Right lobe of liver (tissue), 6 donors: ENCODE measurements around the gene GLYR1. TPM values are rescaled to one million over a fixed set of nuclear protein-coding genes. Genes with fewer than 3 reads are reported as not detected.

Source experiments
- ATAC-seq, 4 donors: fragments of 200-7000 bp; cut with Tn5 transposase; one replicate each; pipeline ENCODE4 v1.9.1; 2020; ENCODE audit warnings: mild to moderate bottlenecking in 4 of 4, moderate library complexity in 4 of 4
- DNase-seq, 3 donors: peaks; one replicate each; pipeline ENCODE4 v3.0.0-alpha.2; 2020
- H3K27ac ChIP-seq, 3 donors: fragments of 200-600 bp; one replicate each; pipeline ENCODE4 v1.8.0; 2022
- H3K27me3 ChIP-seq, 2 donors: fragments of 200-600 bp; one replicate each; pipeline ENCODE4 v1.8.0; 2022
- H3K36me3 ChIP-seq, 4 donors: fragments of 200-600 bp; sonication (generic) in 1 of 4; one replicate each; pipeline versions ENCODE4 v1.5.1 to v1.8.0; 2017 to 2022; ENCODE audit warnings: control low read depth in 1 of 4
- H3K4me1 ChIP-seq, 4 donors: fragments of 200-600 bp; sonication (generic) in 1 of 4; one replicate each; pipeline versions ENCODE4 v1.5.1 to v1.8.0; 2017 to 2022; ENCODE audit warnings: control low read depth in 1 of 4
- H3K4me3 ChIP-seq, 3 donors: fragments of 200-600 bp; one replicate each; pipeline ENCODE4 v1.8.0; 2022
- H3K9me3 ChIP-seq, 4 donors: fragments of 200-600 bp; sonication (generic) in 1 of 4; one replicate each; pipeline versions ENCODE4 v1.5.1 to v1.8.0; 2017 to 2022; ENCODE audit warnings: control low read depth in 1 of 4
- POLR2A ChIP-seq: fragments of 450-650 bp; IDR thresholded peaks from one replicate; pipeline ENCODE4 v1.6.1; 2017; ENCODE audit warnings: antibody characterized with exemption, mild to moderate bottlenecking
- WGBS: methylation state at CpG from one replicate; pipeline ENCODE4 v1.1.6; 2018; ENCODE audit warnings: low coverage, low lambda C conversion rate; ENCODE audit not compliant: insufficient coverage; ENCODE audit errors: missing lambda C conversion rate; 5-methylcytosine and 5-hydroxymethylcytosine counted together
- intact Hi-C, 2 donors: fragments of 100-400 bp; cut with DNase I; formaldehyde crosslinking; loops; one replicate each; pipeline versions ENCODE4 v1.11.2 to v1.14.1; 2022
- total RNA-seq, 6 experiments: library from RNA; depleted of rRNA in 2 of 6; stranded (reverse); fragments of >200 nt in 2 of 6; fragmentation: NEBNext Ultra II Directional in 3 of 6; extraction: Animal tissue kit (Norgen Biotek cat#: 25700) in 3 of 6; gene quantifications; one replicate each; pipeline versions ENCODE4 v1.1.0 to v1.2.4, GENCODE V29; 2016 to 2023
- TF ChIP-seq, protein P1 (sequence below), 4 donors: fragments of 200-600 bp in 3 of 4; fragments of 450-650 bp in 1 of 4; IDR thresholded peaks; one replicate each; pipeline versions ENCODE4 v1.5.1 to v1.8.0; 2016 to 2022; ENCODE audit warnings: antibody characterized with exemption in 4 of 4, mild to moderate bottlenecking in 2 of 4
- donor health status: DM: no; HTN: yes; CAD: no.
- donor health status: DM: no; HTN: no; CAD: no.
- donor health status: DM: no; HTN: no; CAD: no.
- donor health status: DM: no; HTN: yes; CAD: no.
- donor health status: DM: no; HTN: yes; CAD: no.

Gene GLYR1
- total RNA-seq, 6 experiments from 2014 or later = 33.1 to 55.2 (median 51.2) TPM

DNA sequence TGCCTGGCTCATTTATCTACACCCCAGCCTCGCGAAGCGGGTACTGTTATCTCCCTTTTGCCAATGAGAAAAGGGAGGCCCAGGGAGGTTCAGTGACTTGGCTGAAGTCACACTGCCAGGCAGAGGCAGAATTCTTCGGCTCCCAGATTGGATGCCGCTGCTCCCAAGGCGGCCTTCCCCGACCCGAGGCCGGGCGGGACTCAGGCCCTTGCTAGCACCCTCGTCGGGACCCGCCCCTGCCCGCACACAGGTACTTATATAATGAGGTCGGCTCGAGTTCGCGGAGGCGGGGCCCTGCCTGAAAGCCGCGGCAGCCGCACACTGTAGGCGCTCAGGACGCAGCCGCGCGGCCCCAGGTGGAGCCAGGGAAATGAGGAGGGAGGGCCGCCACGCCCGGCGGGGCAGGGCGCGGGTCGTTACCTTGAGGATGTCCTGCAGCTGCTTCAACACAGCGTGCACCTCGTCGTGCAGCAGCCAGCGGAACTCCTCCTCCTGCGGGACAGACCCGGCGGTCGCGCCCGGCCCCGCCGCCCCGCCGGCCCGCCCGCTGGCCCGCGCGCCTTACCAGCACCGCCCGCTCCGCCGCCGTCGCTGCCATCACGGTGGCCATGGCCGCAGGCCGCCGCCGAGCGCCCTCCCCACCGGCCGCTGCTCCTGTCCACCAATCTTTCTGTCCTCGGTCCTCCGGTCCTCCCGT lies 45.0 kb downstream of the GLYR1 start, which contains the start of gene ROGDI:
TSS of gene ROGDI (minus strand) at position 672 of the 697 bp plus-strand sequence. CDS start at position 610, 62 bp downstream.
- intact Hi-C loops = no loop called here
- peaks cover 0 to 20% (median 0%) of the 10 kb centered on the region in 4 donors for H3K36me3 ChIP-seq
- DNase-seq = peak; percentile 89 to 95 (median 95)
- TF ChIP-seq POLR2A = peak; percentile 37
- TF ChIP-seq, protein P1, sequence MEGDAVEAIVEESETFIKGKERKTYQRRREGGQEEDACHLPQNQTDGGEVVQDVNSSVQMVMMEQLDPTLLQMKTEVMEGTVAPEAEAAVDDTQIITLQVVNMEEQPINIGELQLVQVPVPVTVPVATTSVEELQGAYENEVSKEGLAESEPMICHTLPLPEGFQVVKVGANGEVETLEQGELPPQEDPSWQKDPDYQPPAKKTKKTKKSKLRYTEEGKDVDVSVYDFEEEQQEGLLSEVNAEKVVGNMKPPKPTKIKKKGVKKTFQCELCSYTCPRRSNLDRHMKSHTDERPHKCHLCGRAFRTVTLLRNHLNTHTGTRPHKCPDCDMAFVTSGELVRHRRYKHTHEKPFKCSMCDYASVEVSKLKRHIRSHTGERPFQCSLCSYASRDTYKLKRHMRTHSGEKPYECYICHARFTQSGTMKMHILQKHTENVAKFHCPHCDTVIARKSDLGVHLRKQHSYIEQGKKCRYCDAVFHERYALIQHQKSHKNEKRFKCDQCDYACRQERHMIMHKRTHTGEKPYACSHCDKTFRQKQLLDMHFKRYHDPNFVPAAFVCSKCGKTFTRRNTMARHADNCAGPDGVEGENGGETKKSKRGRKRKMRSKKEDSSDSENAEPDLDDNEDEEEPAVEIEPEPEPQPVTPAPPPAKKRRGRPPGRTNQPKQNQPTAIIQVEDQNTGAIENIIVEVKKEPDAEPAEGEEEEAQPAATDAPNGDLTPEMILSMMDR (IDR thresholded peaks at IDR 0.05) = no peak
- H3K27me3 ChIP-seq = no peaks in the 10 kb centered on the region
- peak within 1 kb of the TSS; percentile 96 to 99 (median 98) for H3K4me3 ChIP-seq
- peak within 1 kb of the TSS; percentile 20 to 81 (median 73) for H3K27ac ChIP-seq
- 0% methylated on average over 1 of the region's 70 CpGs for WGBS
- peak; percentile 73 to 80 (median 78) for ATAC-seq
- peaks cover 0 to 12% (median under 1%) of the 10 kb centered on the region in 4 donors for H3K4me1 ChIP-seq
- H3K9me3 ChIP-seq = no peaks in the 10 kb centered on the region

GRCh38 chr16:4801051-4801961 lies 45.8 kb downstream of the GLYR1 start:
- Histone ChIP-seq H3K9me3 (no peaks in the 10 kb centered on the region), H3K4me1 (peaks cover 0 to 12% (median under 1%) of the 10 kb centered on the region in 4 donors), H3K27ac (peak overlapping the region; percentile 20 to 81 (median 73)), H3K4me3 (peak overlapping the region; percentile 96 to 99 (median 98)), H3K27me3 (no peaks in the 10 kb centered on the region), H3K36me3 (peaks cover 0 to 15% (median 0%) of the 10 kb centered on the region in 4 donors)
- intact Hi-C loops = no loop called here
- WGBS = 3% methylated on average over 6 of the region's 29 CpGs
- TF ChIP-seq, protein P1 (IDR thresholded peaks at IDR 0.05) = no peak
- no peak for TF ChIP-seq POLR2A
- no peak for DNase-seq
- no peak for ATAC-seq

DNA sequence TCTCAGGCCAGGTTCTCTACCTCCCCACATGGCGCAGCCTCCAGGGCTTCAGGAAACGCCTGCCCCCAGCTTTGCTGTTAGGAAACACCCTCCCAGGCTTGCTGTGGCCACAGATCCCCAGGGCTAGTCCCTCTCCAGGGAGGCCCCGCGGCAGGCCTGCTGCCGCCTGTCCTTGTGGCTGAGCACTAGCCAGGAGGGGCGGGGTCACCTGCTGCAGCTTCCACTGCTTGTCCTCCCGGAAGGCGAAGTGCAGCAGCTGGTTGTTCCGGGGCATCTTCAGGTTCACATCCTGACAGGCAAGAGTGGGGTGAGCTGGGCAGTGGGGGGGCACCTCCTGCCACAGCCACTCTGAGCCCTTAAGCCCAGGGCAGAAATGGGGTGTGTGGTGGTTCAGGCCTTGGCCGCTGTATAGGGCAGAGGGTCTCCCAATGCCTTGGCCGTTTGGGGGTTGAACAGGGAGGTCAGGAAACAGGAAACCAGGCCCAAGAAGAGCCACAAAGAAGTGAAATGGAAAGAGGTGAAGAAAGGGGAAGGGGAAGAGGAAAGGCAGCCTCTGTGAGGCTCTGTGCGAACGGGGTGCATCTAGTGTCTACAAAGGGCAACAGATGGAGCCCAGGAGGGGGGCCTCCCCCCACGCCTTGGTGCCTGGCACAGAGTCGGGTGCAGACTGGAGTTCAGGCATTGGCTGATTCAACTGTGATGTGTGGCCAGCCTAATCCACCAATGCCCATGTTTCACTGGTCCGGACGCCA lies 46.6 kb downstream of the GLYR1 start:
- Histone ChIP-seq H3K27ac (no peak overlapping the region), H3K9me3 (no peaks in the 10 kb centered on the region), H3K36me3 (peaks cover 0 to 10% (median 0%) of the 10 kb centered on the region in 4 donors), H3K4me1 (peaks cover 0 to 12% (median under 1%) of the 10 kb centered on the region in 4 donors), H3K27me3 (no peaks in the 10 kb centered on the region), H3K4me3 (no peak overlapping the region)
- ATAC-seq = no peak
- peak; percentile 52 to 71 (median 63) for DNase-seq
- TF ChIP-seq POLR2A = no peak
- TF ChIP-seq, protein P1 (IDR thresholded peaks at IDR 0.05) = no peak
- intact Hi-C loops = no loop called here
- WGBS = 61% methylated on average over 9 of the region's 17 CpGs
